NB4 (cell line): ENCODE data around the gene HIGD1A.

Experiments
- CTCF ChIP-seq: IDR thresholded peaks from one replicate; pipeline ENCODE4 v1.5.1; 2012; ENCODE audit warnings: low read depth, low read length
- MAX ChIP-seq: IDR thresholded peaks from 2 replicates; pipeline ENCODE4 v1.6.1; 2011; ENCODE audit warnings: low read depth, low read length
- MYC ChIP-seq: IDR thresholded peaks from 2 replicates; pipeline ENCODE4 v1.6.1; 2011; ENCODE audit warnings: low read depth, low read length
- POLR2A ChIP-seq: IDR thresholded peaks from 2 replicates; pipeline ENCODE4 v1.6.1; 2011; ENCODE audit warnings: mild to moderate bottlenecking; ENCODE audit not compliant: insufficient read length; ENCODE audit errors: extremely low read depth

GRCh38 chr3:42829083-42829627, 24.9 kb upstream of the HIGD1A start:
- TF ChIP-seq CTCF (no peak), POLR2A (no peak), MYC (no peak), MAX (no peak)
